Hair follicular keratinocyte (primary cell): ENCODE data around the gene ZCWPW1. TPM values are rescaled to one million over a fixed set of nuclear protein-coding genes. Genes with fewer than 3 reads are reported as not detected.

ENCODE experiments used
- total RNA-seq: library from RNA; depleted of rRNA; stranded (reverse); fragments of >200 nt; gene quantifications from 2 replicates; pipeline ENCODE4 v1.2.3, GENCODE V29; 2015

Gene ZCWPW1
- total RNA-seq, result 0.86 and 2.2 TPM in 2 replicates

DNA sequence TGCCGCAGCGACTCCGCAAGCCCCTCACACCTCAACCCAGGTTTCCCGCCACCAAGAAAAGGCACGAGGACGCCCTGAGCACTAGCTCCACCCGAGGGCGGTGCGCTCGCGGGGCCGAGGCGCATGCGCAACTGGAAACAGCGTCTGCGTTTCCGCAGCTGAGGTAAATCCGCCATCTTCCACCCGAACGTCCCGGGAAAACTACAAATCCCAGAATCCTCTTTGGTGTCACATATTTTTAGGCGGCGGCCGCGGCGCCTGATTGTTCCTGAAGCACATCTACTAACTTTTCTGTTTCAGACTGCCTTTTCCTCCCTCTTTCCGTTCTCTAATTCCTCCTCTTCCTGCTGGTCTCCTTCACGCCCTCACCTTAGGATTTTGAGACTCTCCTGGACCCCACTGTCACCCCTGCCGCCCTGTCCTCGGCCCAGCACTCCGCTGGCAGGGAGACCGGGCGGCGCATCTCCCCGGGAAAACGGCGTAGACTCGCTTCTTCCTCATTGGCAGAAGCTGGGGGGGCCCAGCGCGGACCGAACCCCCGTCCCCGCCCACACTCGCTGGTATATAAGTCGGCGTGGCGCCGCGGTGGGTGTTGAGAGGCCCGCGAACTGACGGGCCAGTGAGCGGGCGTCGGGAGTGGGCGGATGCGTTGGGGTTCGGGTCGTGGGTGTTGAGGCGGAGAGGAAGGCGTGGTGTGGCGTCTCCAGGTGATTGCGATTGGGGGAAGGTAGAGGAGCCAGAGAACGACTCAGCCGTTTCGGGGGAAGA lies at the start of gene ZCWPW1:
Gene ZCWPW1, minus strand, starts transcription at position 505 of the 768 bp plus-strand sequence. CDS start 8,054 bp downstream, outside the sequence.

DNA sequence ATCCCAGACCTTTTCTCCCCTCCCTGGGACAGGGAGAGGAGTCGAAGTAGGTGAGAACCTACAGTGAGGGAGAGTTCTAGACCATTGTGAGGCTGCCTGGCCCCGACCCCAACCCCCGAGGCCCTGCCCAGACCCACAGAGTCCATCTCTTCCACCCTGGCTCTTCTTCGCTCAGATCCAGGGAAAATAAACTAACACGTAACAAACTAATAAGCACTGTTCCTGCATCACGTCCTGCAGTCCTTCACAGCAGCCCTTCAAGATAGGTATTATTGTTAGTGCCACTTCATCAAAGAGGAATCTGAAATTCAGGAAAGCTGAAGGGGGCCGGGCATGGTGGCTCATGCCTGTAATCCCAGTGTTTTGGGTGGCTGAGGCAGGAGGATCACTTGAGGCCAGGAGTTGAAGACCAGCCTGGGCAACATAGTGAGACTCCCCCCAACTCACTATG lies 35.7 kb upstream of the ZCWPW1 start, which contains the start of gene SPACDR:
Gene SPACDR, minus strand, starts transcription at position 51 of the 451 bp plus-strand sequence. CDS start 235 bp downstream, outside the sequence.

GRCh38 chr7:100429637-100430492 lies 1.4 kb upstream of the ZCWPW1 start, which contains the start of gene MEPCE:
MEPCE (plus strand) TSS chr7:100429831; CDS start chr7:100430019, 188 bp downstream.

GRCh38 chr7:100373261-100373831 lies 55.2 kb downstream of the ZCWPW1 start, which contains the start of gene PILRA:
PILRA (plus strand) TSS chr7:100373487; CDS start chr7:100373657, 170 bp downstream.

GRCh38 chr7:100358027-100358856 lies 70.3 kb downstream of the ZCWPW1 start, which contains the start of gene PILRB:
PILRB (plus strand) TSS chr7:100358117; CDS start chr7:100358303, 186 bp downstream.

Other genes with a start within 250 kb of the ZCWPW1 start
- gene PVRIG, start 208.8 kb downstream of the ZCWPW1 start, total RNA-seq, result not detected in 2 replicates
- not detected in 2 replicates for gene SPDYE3, start 121.0 kb downstream of the ZCWPW1 start, total RNA-seq
- gene PILRB, start 70.6 kb downstream of the ZCWPW1 start, total RNA-seq, result 6.9 and 10.9 TPM in 2 replicates
- not detected in 2 replicates for gene PILRA, start 55.2 kb downstream of the ZCWPW1 start, total RNA-seq
- 21.2 and 23.7 TPM in 2 replicates for gene MEPCE, start 1.1 kb upstream of the ZCWPW1 start, total RNA-seq
- gene PPP1R35, start 7.8 kb upstream of the ZCWPW1 start, total RNA-seq, result 46.5 and 70.1 TPM in 2 replicates
- not detected in 2 replicates for gene SPACDR, start 35.6 kb upstream of the ZCWPW1 start, total RNA-seq
- 33.3 and 36.0 TPM in 2 replicates for gene TSC22D4, start 50.5 kb upstream of the ZCWPW1 start, total RNA-seq
- 4.3 and 4.8 TPM in 2 replicates for gene NYAP1, start 55.2 kb upstream of the ZCWPW1 start, total RNA-seq
- 4.5 and 13.3 TPM in 2 replicates for gene AGFG2, start 110.5 kb upstream of the ZCWPW1 start, total RNA-seq
- gene SAP25, start 145.2 kb upstream of the ZCWPW1 start, total RNA-seq, result not detected in 2 replicates
- gene LRCH4, start 157.4 kb upstream of the ZCWPW1 start, total RNA-seq, result 21.2 and 26.6 TPM in 2 replicates
- 0.65 and 0.70 TPM in 2 replicates for gene FBXO24, start 157.6 kb upstream of the ZCWPW1 start, total RNA-seq
- 1.5 and 5.0 TPM in 2 replicates for gene PCOLCE, start 173.7 kb upstream of the ZCWPW1 start, total RNA-seq
- 12.3 and 13.0 TPM in 2 replicates for gene MOSPD3, start 183.8 kb upstream of the ZCWPW1 start, total RNA-seq
- 0.11 and 0.39 TPM in 2 replicates for gene TFR2, start 212.8 kb upstream of the ZCWPW1 start, total RNA-seq
- gene ACTL6B, start 227.7 kb upstream of the ZCWPW1 start, total RNA-seq, result not detected in 2 replicates
- gene GNB2, start 245.0 kb upstream of the ZCWPW1 start, total RNA-seq, result 257 and 267 TPM in 2 replicates